HepG2 (cell line): ENCODE data around the gene HOXC12.

Experiments used
- CTCF ChIP-seq: sonication (generic); formaldehyde crosslinking; IDR thresholded peaks from 2 replicates; pipeline ENCODE4 v1.5.0; 2020; ENCODE audit warnings: mild to moderate bottlenecking, missing genetic modification reagents, moderate library complexity
- FOXA1 ChIP-seq, 2 experiments: fragments of 450-650 bp in 1 of 2; sonication (generic) in 1 of 2; formaldehyde crosslinking in 1 of 2; IDR thresholded peaks; 2 replicates each; pipeline versions ENCODE4 v1.4.0 to v1.6.1; 2016 to 2020; ENCODE audit warnings: missing genetic modification reagents in 1 of 2
- MAX ChIP-seq: IDR thresholded peaks from 2 replicates; pipeline ENCODE4 v1.6.1; 2012; ENCODE audit warnings: inconsistent platforms
- POLR2A ChIP-seq, 2 experiments: IDR thresholded peaks; 2 replicates each; pipeline ENCODE4 v1.6.1; 2011; ENCODE audit warnings: low read depth in 2 of 2, low read length in 2 of 2, mild to moderate bottlenecking in 1 of 2, moderate library complexity in 1 of 2; ENCODE audit not compliant: insufficient read depth in 1 of 2
- SP1 ChIP-seq, 2 experiments: fragments of 450-650 bp in 1 of 2; sonication (generic) in 1 of 2; formaldehyde crosslinking in 1 of 2; IDR thresholded peaks; 2 replicates each; pipeline versions ENCODE4 v1.4.0 to v1.6.1; 2016 to 2020; ENCODE audit warnings: missing genetic modification reagents in 1 of 2
- TP53 ChIP-seq: sonication (generic); formaldehyde crosslinking; conservative IDR thresholded peaks from 2 replicates; pipeline ENCODE4 v1.4.0; 2020; ENCODE audit warnings: missing genetic modification reagents
- ZNF569 ChIP-seq: sonication (generic); formaldehyde crosslinking; IDR thresholded peaks from 2 replicates; pipeline ENCODE4 v1.5.0; 2020; ENCODE audit warnings: mild to moderate bottlenecking, missing genetic modification reagents, moderate library complexity, borderline replicate concordance

DNA sequence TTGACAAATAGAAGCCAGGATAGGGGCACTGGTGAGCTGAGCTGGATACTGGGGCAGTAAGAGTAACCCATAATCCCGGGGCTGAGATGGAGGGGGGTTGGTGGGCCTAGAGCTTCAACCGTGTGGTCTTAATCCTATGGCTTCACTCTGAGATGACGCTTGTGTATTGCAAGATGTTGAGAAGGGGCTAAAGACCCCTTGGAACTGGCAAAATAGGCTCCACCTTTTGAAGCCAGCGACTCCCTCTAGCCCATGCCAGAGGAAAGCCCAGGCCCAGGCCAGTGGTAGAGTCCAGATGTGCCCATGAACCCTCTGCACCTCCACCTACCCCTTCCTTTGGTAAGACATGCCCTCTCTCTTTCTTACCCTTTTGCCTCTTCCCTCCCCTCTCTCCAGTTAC lies 4.6 kb downstream of the HOXC12 start:
- TF ChIP-seq SP1 (IDR thresholded peaks at IDR 0.05), result no peak
- TF ChIP-seq SP1 (CRISPR knock-in tag; IDR thresholded peaks at IDR 0.05), result no peak
- no peak for TF ChIP-seq CTCF (CRISPR knock-in tag)
- no peak for TF ChIP-seq ZNF569 (CRISPR knock-in tag)
- TF ChIP-seq FOXA1 (IDR thresholded peaks at IDR 0.05), result no peak
- TF ChIP-seq FOXA1 (CRISPR knock-in tag; IDR thresholded peaks at IDR 0.05), result no peak
- no peak for TF ChIP-seq TP53 (CRISPR knock-in tag)
- no peak for TF ChIP-seq POLR2A (IDR thresholded peaks at IDR 0.05; ENCODE audit: insufficient read depth in 1 of 2, low read depth in 2 of 2, low read length in 2 of 2)
- no peak for TF ChIP-seq MAX
